T follicular helper cell (primary cell): ENCODE measurements around the gene IL17RA.

Source experiments
- DNase-seq: peaks from one replicate; pipeline ENCODE4 v3.0.0-alpha.2; 2020; ENCODE audit warnings: low read depth

The IL17RA gene

DNA sequence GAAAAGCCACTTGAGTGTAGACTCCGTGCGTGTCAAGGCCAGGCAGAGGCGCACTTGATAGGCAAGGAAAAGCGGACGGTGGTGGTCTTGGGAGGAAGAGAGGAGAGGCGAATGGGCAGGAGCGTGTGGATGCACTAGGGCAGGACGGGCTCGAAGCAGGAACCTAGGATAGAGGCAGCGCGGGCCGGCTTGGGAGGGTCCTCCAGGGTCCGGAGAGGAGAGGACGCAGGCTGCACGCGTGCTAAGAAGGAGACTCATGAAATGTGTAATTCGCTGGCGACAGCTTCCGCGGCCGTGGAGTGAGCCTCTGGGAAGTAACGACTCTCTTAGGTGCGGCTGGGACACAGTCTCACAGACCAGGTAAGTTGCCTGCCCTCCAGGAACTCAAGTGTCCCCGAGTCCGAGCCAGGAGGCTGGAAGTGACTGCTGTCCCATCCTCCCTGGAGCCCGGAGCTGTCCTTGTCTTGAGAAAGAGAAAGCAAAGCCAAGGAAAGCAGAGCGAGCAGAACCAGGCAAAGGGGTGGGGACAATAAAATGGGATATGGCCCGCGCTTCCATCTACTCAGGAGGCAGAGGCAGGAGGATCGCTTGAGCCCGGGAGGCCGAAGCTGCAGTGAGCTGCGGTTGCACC is 874 bp upstream of the IL17RA start:
- DNase-seq = no peak

DNA sequence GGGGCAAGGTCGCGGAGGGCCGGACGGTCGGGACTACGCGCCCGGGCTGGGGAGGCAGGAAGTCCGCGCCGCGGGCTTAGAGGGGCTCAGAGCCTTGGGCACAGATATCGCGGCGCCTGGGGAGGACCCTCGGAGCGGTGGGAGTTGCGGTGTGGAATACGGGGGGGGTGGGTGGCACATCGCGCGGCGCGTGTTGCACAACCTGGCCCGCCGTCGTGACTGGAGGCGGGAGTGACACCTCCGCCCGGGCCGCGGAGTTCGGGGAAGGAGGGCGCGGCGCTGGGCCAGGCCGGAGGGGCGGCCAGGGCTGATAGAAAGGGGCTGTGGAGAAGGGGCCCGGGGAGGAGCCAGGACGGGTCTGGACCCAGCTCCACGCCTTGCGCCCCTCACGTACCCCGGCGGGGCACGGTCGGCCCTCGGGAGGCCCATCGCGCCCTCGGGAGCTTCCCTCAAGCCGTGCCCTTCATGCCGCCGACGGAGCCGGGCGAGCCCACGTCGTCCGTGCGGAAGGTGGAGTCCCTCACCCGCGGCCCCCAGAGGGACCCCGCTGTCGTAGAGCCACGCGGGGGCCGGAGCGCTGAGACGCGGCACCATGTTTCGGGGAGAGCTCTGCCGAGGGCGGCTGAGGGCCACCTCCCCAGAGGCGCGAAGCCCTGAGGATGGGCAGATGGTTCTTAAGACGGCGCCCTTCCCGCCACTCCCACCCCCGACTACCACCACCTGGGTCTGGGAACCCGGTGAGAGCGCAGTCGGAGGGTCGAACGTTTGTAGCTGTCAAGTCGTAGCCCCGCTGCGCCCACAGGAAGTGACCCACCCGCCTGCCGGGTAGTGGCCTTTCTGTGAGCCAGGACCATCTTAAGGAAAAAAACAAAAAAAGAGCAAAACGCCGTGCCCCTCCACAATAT is 729 bp downstream of the IL17RA start:
- no peak for DNase-seq

DNA sequence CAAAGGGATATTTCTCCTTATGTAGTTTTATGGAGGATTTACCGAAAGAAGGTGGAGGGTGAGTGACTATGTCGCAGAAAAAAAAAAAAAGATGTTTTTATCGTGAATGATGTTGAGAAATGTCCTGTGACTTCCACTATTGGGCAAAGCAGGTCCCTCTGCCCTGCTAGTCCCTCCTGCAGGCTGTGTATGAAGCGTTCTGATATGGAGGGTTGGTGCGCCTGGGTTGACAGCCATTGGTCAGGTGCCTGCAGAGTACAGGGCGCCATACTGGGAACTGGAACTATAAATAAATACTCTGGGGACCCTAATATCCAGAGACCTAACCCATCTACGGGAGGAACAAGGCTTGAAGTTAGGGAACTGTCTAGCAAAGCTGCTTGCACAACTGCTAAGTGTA is 1.5 kb downstream of the IL17RA start:
- DNase-seq = no peak

DNA sequence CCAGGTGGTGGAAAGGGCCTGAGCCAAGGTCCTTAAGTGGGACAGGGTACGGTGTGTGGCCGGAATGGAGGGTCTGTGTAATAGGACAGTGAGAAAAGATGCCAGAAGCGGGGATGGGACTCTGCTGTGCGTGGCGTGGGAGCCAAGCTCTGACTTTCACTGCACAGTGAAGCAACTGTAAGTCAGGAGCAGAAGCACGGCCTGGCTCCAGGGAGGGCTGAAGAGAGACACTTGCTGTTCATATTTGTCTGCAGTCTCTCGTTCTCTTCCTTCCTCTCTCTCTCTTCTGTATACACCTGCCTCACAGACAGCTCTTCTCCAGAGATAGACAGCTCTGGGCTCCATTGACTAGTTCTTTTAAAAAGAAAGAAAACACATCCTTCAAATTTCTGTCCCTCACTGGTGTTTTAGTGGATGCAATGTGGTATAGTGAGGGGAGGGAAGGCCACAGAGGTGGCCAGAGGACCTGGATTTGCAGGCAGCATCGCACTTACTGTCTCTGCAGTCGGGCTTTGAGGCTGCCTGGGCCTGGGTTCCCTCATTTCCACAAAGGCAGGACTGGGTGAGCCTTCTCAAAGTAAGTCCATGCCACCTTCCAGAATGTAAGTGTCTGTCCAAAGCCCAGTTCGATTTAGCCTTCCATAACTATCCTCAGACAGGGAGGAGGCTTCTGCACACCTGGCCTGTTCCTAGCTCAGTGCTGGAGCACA is 2.1 kb downstream of the IL17RA start:
- no peak for DNase-seq

DNA sequence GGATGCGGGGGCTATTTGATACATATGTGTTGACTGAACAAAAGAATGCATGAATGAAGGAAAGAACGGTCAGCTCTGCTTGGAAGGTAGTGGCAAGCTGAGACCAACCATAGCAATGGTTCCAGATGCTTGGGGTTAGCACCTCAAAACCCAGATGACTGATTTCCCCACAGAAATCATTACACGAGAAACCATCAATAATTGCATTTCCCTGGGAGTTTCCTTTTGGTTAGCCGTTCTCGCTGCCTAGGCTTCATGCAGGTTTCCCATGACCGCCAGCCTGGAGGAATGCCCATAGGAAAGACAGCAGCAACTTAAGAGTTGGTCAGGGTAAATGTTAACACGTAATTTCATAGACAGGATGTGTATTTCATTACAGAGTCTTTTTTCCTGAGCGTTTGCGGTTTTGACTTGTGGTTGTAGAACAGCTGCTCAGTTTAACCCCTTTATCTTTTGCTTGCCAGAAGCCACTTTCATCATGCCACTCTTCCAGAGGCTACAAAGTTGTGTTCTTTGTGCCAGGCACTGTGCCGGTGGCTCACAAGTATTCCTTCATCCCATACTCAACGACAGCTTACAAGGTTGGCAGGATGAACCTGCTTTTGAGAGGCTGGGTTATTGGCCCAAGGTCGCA is 2.8 kb downstream of the IL17RA start:
- peak; percentile 44 for DNase-seq

DNA sequence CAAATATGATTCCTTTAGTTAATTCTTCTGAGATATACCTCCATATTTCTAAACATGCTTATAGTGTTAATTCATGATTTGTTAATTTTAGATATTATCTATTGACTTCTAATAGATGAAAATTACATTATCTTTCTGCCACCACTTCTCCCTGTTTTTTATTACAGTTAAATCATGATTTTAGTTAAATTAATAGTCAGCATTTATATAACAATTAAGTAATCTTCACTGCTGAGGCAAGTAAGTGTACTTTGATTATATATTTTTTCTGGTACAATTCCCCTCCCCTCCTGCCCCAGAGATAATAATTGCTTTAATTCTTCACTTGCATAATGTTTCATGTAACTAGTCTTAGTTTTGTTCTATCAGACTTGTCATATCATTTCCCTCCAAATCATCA is 5.8 kb downstream of the IL17RA start:
- no peak for DNase-seq

DNA sequence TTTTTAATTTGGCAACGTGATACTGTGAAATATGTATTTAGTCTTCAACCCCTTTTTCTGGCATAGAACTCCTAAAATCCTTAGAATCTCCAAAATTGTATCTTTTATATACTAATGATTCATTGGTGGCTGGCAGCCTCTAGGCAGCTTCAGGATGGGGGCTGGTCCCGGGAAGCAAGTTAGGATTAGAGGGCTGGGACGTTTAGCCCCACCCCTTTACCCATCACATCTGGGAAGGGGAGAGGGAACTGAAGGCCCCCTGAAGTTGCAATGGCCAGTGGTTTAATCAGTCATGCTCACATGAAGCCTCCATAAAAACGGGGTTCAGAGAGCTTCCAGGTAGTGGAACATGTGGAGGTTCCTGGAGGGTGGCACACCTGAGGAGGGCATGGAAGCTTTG is 7.1 kb downstream of the IL17RA start:
- DNase-seq = no peak

DNA sequence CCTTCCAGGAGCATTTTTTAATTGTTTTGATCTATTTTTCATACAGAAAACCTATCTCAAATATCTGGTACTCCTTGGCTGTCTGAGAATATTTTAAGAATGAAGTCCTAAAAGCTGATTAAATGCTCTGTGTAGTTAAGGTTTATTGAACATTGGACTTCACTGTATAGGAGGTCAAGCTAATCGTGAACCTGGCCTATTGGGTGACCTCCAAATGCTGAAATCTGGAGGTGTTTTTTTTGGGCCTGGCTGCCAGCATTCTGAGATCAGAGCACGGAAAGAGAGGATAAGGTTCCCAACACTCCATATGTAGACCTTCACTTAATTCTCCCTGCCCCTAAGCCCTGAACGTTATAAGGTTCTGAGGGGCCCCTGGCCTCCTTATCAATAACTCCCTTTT is 8.3 kb downstream of the IL17RA start:
- no peak for DNase-seq

DNA sequence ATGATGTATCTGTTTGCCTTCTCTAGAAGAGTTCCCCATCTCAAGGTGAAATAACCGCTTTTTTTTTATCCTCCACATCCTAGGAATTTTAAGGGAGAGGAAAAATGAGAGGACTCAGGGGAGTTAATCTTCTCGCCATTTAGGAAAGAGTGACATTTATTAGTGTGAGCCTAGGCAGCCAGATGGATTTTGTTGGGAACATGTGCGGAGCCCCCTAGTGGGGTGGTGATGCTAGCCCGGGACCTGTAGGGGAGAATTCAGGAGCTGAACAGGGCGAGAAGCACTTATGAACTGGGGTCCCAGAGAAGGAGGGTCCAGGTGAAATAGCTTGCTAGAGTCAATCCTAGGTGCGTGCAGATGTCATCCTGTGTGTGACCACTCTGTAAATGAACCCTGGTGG is 10.7 kb downstream of the IL17RA start:
- DNase-seq = no peak

DNA sequence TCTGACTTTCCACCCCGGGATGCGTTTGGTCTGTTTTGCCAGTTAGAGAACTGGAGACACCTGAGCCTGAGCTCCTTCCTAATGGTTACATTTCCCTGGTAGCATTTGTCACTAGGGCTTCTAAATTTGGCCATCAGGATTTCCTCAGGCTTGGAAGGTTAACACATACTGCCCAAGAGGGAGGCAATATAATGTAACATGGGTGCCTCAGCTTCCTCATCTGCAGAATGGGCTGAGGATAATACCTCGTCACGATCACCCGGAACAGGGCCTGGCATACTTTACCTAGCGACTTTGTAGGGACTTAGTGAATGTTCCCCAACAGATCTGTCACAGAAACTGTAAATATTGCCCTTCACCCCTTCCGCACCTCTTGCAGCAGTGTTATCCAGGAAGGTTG is 11.3 kb downstream of the IL17RA start:
- DNase-seq = no peak

DNA sequence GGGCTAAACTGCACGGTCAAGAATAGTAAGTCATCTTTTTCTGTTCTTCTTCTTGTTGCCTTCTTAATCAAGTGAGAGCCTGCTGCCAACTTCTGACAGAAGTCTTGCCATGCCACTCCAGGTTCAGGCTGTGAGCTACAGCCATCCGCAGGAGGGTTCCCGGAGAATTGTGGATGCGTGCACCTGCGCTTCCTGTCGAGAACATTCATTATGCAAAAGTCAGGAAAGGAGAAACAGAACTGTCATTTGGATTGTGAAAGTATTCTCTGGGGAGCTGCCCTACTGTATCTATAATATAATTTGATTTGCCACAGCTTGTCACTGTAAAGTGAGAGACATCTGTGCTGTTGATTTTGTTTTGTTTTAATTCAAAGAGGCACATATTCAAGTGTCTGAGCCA is 12.3 kb downstream of the IL17RA start:
- DNase-seq = no peak

DNA sequence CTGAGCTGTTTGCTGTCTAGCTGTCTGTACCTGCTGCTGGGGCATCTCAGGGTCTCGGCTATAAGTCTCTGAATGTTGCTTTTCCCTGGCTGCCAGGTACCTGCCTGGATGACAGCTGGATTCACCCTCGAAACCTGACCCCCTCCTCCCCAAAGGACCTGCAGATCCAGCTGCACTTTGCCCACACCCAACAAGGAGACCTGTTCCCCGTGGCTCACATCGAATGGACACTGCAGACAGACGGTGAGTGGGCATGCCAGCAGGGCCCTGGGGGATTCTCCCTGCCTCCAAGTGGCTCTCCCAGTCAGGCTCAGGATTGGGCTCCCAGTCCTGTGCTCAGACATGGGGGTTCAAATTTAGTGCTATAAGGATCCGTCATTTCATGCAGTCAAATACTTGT is 12.9 kb downstream of the IL17RA start:
- DNase-seq = no peak

DNA sequence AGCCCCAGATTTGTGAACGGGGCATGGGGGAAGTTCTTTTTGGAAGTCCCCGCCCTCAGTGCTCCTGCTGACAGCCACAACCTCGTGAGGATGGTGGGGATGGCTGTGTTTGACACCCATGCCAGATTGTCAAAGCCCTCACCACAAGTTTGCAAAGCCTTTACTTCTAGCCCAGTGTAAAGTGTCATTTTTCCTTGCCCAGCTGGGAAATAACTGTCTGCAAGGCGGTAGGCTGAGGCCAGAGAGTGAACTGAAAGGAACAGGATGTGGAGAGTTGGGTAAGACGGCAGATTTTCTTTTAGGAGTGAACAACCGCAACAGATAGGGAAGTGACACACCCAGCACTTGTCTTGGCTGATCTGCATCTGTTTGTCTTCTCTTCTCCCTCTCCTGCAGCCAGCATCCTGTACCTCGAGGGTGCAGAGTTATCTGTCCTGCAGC is 13.6 kb downstream of the IL17RA start:
- DNase-seq = no peak

DNA sequence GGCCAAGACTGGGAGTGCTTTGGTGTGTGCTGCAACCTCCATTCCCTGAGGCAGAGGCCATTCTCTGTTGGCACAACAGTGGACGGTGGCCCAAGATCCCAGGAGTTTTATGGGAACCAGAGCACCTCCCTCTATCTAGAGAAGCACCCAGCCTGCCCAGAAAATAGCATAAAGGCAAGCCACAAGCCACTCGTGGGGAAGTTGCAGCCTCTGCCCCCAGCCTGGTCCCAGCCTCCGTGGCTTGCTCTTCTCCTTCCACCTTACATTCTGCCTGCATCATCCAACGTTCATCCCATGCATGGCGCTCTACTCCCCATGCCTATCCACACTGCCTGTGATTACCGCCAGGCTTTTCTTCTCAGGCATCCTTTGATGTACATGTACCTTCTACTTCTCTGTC is 15.8 kb downstream of the IL17RA start:
- no peak for DNase-seq

DNA sequence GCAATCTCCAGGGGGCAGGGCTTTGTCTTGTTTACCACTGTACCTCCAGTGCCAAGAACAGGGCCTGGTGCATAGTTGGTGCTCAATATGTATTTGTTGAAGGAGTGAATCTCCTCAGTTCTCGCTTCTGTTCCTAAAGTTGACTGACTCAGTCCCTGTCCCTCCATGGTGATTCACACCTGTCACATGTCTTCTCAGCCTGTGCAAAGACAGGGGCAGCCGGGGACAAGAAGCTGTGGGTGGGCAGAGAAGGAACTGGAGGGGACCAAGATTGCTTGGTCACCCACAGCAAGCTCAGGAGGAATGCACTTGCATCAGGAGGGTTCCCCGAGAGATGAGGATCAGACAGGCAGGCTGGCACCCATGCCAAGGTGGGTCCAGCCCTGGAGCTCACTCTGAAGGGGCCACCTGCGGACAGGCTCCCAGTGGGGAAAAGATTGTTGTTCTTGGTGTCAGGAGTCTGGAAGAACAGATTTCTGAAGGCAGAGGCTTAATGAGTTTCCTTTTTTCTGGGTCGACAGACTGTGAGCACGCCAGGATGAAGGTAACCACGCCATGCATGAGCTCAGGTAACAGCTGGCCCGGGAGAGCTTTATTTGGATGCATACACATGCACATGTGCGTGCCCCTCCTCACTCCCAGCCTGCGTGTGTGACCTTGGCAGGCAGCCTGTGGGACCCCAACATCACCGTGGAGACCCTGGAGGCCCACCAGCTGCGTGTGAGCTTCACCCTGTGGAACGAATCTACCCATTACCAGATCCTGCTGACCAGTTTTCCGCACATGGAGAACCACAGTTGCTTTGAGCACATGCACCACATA is 16.9 kb downstream of the IL17RA start:
- no peak for DNase-seq

DNA sequence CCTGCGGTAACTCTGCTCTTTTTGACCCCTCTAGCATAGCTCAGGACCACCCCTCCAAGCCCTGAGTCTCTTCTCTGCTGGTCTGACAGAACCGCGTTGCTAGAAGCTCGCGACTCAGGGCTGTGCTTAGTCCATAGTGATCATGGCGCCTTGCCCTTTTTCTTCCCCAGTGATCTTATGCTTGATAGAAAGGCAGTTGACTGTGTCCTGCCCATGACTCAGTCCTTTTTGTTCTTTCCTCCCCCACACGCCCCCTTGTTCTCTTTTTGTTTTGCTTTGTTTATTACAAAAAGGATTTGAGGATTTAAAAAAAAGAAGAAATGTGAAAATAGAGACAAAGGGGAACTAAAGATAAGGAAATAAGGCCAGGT is 17.5 kb downstream of the IL17RA start:
- no peak for DNase-seq

DNA sequence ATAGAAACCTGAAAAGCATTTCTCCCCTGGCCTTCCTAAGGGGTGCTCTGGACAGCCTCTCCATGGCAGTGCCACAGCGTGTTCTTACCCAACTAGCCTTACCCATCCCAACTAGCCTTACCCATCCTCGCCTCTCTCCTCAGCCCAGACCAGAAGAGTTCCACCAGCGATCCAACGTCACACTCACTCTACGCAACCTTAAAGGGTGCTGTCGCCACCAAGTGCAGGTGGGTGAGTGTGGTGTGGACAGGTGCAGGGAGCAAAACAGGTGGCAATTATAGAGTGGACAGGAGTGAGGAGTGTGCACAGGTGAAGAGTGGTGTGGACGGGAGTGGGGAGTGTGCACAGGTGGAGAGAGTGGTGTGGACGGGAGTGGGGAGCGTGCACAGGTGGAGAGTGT is 18.6 kb downstream of the IL17RA start:
- DNase-seq = no peak

DNA sequence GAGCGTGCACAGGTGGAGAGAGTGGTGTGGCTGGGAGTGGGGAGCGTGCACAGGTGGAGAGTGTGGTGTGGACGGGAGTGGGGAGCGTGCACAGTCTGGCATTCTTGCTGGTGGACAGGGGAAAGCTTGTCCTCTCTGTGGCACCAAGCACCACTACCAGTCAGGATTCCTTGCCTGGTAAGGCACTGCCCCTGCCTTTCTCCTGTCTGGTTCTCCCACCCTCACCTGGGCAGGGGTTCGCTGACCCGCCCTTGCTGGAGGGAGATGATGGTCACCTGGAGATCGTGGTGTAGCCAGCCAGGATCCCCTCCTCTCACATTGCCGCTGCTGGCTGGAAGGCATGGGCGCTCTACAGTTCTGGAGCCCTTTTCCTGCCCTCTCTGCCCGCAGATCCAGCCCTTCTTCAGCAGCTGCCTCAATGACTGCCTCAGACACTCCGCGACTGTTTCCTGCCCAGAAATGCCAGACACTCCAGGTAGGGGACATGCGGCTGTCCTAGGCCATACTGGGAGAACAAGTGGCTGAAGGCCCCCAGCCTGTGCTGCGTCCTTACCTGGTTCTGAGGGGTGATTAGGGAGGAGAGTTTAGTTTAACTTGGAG is 19.6 kb downstream of the IL17RA start:
- DNase-seq = no peak

DNA sequence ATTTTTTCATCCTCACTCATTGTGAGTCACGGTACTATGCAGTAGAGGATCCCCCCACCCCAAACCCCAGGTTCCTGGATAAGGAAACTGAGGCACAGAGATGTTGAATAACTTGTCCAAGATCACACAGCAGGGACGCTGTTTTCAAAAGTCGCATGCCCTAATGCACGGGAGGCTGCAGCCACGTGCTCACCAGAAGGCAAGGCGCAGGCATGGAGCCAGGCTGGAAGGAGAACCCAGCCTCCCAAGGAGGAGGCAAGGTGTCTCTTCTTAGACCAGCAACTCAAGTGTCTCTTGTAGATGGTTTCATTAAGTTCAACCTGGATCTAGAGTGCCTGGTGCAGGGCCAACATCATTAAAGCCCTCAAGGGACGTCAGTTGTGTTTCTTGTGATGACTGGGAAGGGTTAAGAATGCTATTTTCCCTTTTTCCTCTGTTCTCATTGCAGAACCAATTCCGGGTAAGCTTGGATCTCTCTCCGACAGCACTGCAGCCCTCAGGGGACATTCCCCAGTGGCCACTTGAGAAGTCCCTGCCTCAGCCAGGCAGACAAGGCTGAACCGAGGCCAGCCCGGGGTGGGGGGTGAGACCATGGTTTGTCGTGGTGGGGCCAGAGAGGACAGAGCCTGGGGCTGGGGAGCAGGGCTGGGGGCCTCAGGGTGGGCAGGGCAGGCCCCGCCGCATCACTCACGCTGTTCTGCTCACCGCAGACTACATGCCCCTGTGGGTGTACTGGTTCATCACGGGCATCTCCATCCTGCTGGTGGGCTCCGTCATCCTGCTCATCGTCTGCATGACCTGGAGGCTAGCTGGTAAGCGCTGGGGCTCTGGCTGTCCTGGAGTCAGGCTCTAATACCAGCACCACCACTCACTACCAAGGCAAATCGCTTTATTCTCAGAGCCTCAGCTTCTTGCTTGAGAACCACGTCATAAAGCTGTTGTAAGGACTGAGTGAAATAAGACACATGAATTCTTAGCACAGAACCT is 20.6 kb downstream of the IL17RA start:
- DNase-seq = no peak
